Nephron progenitor cell (in vitro differentiated cells): Measurements from ENCODE around the gene ZNRF3.
A peak's percentile ranks its signal among the peaks of the same experiment; 100 is the strongest.

Experiments used
- DNase-seq: peaks from one replicate; pipeline ENCODE4 v3.0.0; 2021
- H3K27ac Mint-ChIP-seq: 2 replicates; pipeline ENCODE4 v1.8.0; 2021; ENCODE audit warnings: mild to moderate bottlenecking, moderate library complexity, mixed read lengths
- H3K27me3 Mint-ChIP-seq: 2 replicates; pipeline ENCODE4 v1.8.0; 2021; ENCODE audit warnings: mild to moderate bottlenecking, low read depth, mixed read lengths; ENCODE audit not compliant: poor library complexity
- H3K36me3 Mint-ChIP-seq: 2 replicates; pipeline ENCODE4 v1.8.0; 2021; ENCODE audit warnings: low read depth, mixed read lengths
- H3K4me1 Mint-ChIP-seq: 2 replicates; pipeline ENCODE4 v1.8.0; 2021; ENCODE audit warnings: mixed read lengths
- H3K4me3 Mint-ChIP-seq: 2 replicates; pipeline ENCODE4 v1.8.0; 2021; ENCODE audit warnings: mild to moderate bottlenecking, moderate library complexity, mixed read lengths
- H3K9me3 Mint-ChIP-seq: 2 replicates; pipeline ENCODE4 v1.8.0; 2021; ENCODE audit warnings: mild to moderate bottlenecking, moderate library complexity, mixed read lengths
- TF ChIP-seq, protein P1 (sequence below): fragments of 200-600 bp; sonication (generic); IDR thresholded peaks from 2 replicates; pipeline ENCODE4 v1.5.0; 2021; ENCODE audit warnings: antibody characterized with exemption

Gene ZNRF3

DNA sequence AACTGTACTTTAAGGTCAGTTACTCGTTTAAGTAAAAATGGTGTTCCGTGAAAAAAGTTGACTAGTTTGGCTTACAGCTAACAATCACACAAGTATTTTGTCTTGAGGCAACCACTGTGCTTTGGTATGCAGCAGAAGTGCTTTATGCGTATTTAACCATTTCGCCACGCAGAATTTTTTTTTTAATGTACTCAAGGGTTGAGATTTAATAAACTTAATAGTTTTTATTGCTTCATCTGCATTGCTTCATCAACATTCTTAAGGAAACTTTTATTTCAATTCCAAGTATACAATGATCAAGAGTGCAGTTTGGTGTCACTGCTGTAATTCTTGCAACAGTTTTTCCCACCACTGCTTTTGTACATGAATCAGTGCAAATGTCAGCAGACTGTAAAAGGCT is 66.4 kb downstream of the ZNRF3 start:
- Mint-ChIP-seq H3K4me1 (peaks cover 50% of the 10 kb centered on the region), H3K27ac (peak overlapping the region; percentile 42), H3K4me3 (no peak overlapping the region), H3K9me3 (peaks cover 33% of the 10 kb centered on the region), H3K36me3 (peaks cover 33% of the 10 kb centered on the region), H3K27me3 (no peaks in the 10 kb centered on the region)
- DNase-seq = no peak
- TF ChIP-seq, protein P1, sequence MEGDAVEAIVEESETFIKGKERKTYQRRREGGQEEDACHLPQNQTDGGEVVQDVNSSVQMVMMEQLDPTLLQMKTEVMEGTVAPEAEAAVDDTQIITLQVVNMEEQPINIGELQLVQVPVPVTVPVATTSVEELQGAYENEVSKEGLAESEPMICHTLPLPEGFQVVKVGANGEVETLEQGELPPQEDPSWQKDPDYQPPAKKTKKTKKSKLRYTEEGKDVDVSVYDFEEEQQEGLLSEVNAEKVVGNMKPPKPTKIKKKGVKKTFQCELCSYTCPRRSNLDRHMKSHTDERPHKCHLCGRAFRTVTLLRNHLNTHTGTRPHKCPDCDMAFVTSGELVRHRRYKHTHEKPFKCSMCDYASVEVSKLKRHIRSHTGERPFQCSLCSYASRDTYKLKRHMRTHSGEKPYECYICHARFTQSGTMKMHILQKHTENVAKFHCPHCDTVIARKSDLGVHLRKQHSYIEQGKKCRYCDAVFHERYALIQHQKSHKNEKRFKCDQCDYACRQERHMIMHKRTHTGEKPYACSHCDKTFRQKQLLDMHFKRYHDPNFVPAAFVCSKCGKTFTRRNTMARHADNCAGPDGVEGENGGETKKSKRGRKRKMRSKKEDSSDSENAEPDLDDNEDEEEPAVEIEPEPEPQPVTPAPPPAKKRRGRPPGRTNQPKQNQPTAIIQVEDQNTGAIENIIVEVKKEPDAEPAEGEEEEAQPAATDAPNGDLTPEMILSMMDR = no peak

GRCh38 chr22:28950617-28951411 is 67.4 kb downstream of the ZNRF3 start:
- H3K27ac Mint-ChIP-seq = peak overlapping the region; percentile 97
- no peak overlapping the region for H3K4me3 Mint-ChIP-seq
- TF ChIP-seq, protein P1 = peak; percentile 9
- H3K9me3 Mint-ChIP-seq = peaks cover 26% of the 10 kb centered on the region
- peaks cover 52% of the 10 kb centered on the region for H3K4me1 Mint-ChIP-seq
- no peaks in the 10 kb centered on the region for H3K27me3 Mint-ChIP-seq
- DNase-seq = no peak
- peaks cover 25% of the 10 kb centered on the region for H3K36me3 Mint-ChIP-seq

DNA sequence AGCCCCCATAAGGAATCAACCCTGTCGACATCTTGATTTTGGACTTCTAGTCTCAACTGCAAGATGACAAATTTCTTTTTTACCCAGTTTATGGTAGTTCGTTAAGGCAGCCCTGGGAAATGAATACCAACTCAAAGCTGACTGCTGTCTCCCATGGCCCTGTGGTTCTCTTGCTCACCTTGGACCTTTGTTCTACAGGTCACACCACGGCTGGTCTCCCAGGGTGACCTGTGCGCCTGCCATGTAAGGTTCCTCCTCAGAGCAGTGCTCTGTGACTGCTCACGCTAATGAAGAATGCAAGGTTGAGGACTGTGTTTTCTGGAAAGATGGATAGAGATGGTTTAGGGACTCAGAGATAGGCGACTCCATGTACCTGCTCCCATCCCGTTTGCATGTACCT is 68.2 kb downstream of the ZNRF3 start:
- DNase-seq = no peak
- H3K27me3 Mint-ChIP-seq = no peaks in the 10 kb centered on the region
- peaks cover 59% of the 10 kb centered on the region for H3K4me1 Mint-ChIP-seq
- TF ChIP-seq, protein P1 = no peak
- H3K4me3 Mint-ChIP-seq = no peak overlapping the region
- peaks cover 24% of the 10 kb centered on the region for H3K36me3 Mint-ChIP-seq
- H3K9me3 Mint-ChIP-seq = peaks cover 18% of the 10 kb centered on the region
- peak overlapping the region; percentile 97 for H3K27ac Mint-ChIP-seq

- Mint-ChIP-seq H3K27ac (peak overlapping the region; percentile 97), H3K9me3 (peaks cover 13% of the 10 kb centered on the region), H3K27me3 (no peaks in the 10 kb centered on the region), H3K36me3 (peaks cover 22% of the 10 kb centered on the region), H3K4me3 (peak overlapping the region; percentile 29), H3K4me1 (peaks cover 64% of the 10 kb centered on the region)
- DNase-seq = no peak
- TF ChIP-seq, protein P1 = no peak
These were observed 68.7 kb downstream of the ZNRF3 start for GRCh38 chr22:28951969-28952521.

GRCh38 chr22:28952857-28953256 is 69.5 kb downstream of the ZNRF3 start:
- DNase-seq = no peak
- Mint-ChIP-seq H3K27ac (peak overlapping the region; percentile 97), H3K4me3 (peak overlapping the region; percentile 13), H3K4me1 (peaks cover 69% of the 10 kb centered on the region), H3K9me3 (peaks cover 7% of the 10 kb centered on the region), H3K27me3 (no peaks in the 10 kb centered on the region), H3K36me3 (peaks cover 21% of the 10 kb centered on the region)
- TF ChIP-seq, protein P1 = no peak
